ENCODE data around the gene ETFA.
"Not testable (repeated sequence)": the region's sequence is repeated elsewhere in the genome, so short reads cannot be mapped to it uniquely, and the experiment has no call there.

Gene ETFA

GRCh38 chr15:76312540-76313174, 1.4 kb upstream of the ETFA start:
- ChIA-PET CTCF (interaction anchor here (0.9 to 2.3 kb wide), 3 partner anchors 12 to 18 kb away, joined by 3 to 9 read pairs (median 4); no protein-coding TSS in a partner anchor), POLR2A (interaction anchor here (0.8 to 1.7 kb wide), 3 partner anchors 10 to 24 kb away, joined by 3 to 20 read pairs (median 13); partner anchors contain the start of gene ISL2)

GRCh38 chr15:76310475-76311099, 682 bp downstream of the ETFA start:
- ChIA-PET POLR2A (interaction anchor here (0.6 to 2.0 kb wide), 6 partner anchors 12 to 857 kb away, joined by 3 to 20 read pairs (median 8); partner anchors contain the start of gene ISL2), CTCF (interaction anchor here (1.9 kb wide), 1 partner anchor 18 kb away, joined by 6 read pairs; no protein-coding TSS in a partner anchor)
- DNase-seq (ENCODE audit: extremely low spot score) = peak; percentile 34
- TF ChIP-seq SP1 (IDR thresholded peaks at IDR 0.05) (no peak), PKNOX1 (IDR thresholded peaks at IDR 0.05) (no peak), L3MBTL2 (conservative IDR thresholded peaks at IDR 0.05) (no peak), ARNT (IDR thresholded peaks at IDR 0.05) (no peak), CTBP1 (IDR thresholded peaks at IDR 0.05; ENCODE audit: borderline replicate concordance) (no peak), FOXM1 (IDR thresholded peaks at IDR 0.05; ENCODE audit: borderline replicate concordance) (no peak), FOXA1 (IDR thresholded peaks at IDR 0.05) (no peak), FOXK2 (IDR thresholded peaks at IDR 0.05) (no peak), ZNF384 (IDR thresholded peaks at IDR 0.05) (no peak), TARDBP (IDR thresholded peaks at IDR 0.05) (no peak)

More at GRCh38 chr15:76312540-76313174, 1.4 kb upstream of the ETFA start:
- no peak for TF ChIP-seq FOXM1 (IDR thresholded peaks at IDR 0.05; ENCODE audit: borderline replicate concordance)
- no peak for TF ChIP-seq NFRKB (IDR thresholded peaks at IDR 0.05)
- no peak for TF ChIP-seq SP1 (IDR thresholded peaks at IDR 0.05)
- TF ChIP-seq FOXK2 (IDR thresholded peaks at IDR 0.05) = no peak
- TF ChIP-seq L3MBTL2 (conservative IDR thresholded peaks at IDR 0.05) = no peak
- TF ChIP-seq CTBP1 (IDR thresholded peaks at IDR 0.05; ENCODE audit: borderline replicate concordance) = no peak
- TF ChIP-seq HDGF (IDR thresholded peaks at IDR 0.05; ENCODE audit: borderline replicate concordance) = no peak
- TF ChIP-seq BHLHE40 (IDR thresholded peaks at IDR 0.05; ENCODE audit: borderline replicate concordance) = no peak
- TF ChIP-seq PKNOX1 (IDR thresholded peaks at IDR 0.05) = no peak
- no peak for TF ChIP-seq TARDBP (IDR thresholded peaks at IDR 0.05)
- TF ChIP-seq ARNT (IDR thresholded peaks at IDR 0.05) = no peak
- TF ChIP-seq SUZ12 (IDR thresholded peaks at IDR 0.05) = no peak
- TF ChIP-seq FOXA1 (IDR thresholded peaks at IDR 0.05) = no peak
- no peak for TF ChIP-seq ELF4 (IDR thresholded peaks at IDR 0.05)
- TF ChIP-seq ZNF384 (IDR thresholded peaks at IDR 0.05) = no peak
- no peak for TF ChIP-seq LEF1 (IDR thresholded peaks at IDR 0.05; ENCODE audit: borderline replicate concordance)
- no peak for DNase-seq (ENCODE audit: extremely low spot score)

DNA sequence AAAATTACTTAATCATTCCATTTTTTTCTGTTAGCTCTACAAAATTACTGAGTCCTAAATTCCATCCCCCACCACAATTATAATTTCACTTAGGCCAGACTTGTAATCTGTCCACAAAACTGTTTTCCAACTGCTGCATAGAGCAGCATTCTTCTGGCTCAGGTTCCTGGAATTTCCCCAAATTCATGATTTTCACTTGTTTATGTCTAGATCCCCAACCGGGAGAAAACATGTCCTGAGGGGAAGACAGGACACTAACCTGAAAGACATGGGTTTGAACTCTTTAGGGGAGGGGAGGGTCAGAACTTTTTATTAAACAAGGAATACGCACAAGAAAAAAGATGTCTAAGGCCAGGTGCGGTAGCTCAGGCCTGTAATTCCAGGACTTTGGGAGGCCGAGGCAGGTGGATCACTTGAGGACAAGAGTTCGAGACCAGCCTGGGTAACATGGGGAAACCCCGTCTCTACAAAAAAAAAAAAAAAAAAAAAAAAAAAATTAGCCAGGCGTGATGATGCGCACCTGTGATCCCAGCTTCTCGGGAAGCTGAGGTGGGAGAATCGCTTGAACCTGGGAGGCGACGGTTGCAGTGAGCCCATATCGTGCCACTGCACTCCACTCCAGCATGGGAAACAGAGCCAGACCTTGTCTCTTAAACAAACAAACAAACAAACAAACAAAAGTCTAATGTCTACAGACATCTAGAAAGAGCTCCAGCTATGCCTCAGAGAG, 1.5 kb downstream of the ETFA start:
- DNase-seq (ENCODE audit: extremely low spot score) = no peak
- ChIA-PET CTCF (interaction anchor here (0.7 to 1.9 kb wide), 3 partner anchors 15 to 297 kb away, joined by 3 to 12 read pairs (median 6); partner anchors contain the start of gene NRG4), POLR2A (interaction anchor here (0.6 to 2.0 kb wide), 5 partner anchors 13 to 857 kb away, joined by 3 to 14 read pairs (median 7); no protein-coding TSS in a partner anchor)
- TF ChIP-seq FOXK2 (IDR thresholded peaks at IDR 0.05) = no peak
- peak; percentile 72; the same call in 1 of the 2 replicates for TF ChIP-seq ZNF384 (IDR thresholded peaks at IDR 0.05)

DNA sequence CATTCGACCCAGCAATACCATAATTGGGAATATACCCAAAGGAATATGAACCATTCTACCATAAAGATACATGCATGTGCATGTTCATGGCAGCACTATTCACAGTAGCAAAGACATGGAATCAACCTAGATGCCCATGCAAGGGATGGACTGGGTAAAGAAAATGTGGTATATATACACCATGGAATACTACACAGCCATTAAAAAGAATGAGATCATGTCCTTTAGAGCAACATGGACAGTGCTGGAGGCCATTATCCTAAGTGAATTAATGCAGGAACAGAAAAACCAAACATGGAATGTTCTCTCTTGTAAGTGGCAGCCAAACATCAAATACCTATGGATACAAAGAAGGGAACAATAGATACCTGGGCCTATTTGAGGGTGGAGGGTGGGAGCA, 7.4 kb downstream of the ETFA start:
- no peak for DNase-seq (ENCODE audit: extremely low spot score)
- ChIA-PET POLR2A (no interaction called here), CTCF (no interaction called here)
- TF ChIP-seq NFRKB (IDR thresholded peaks at IDR 0.05) (no peak), FOXA1 (IDR thresholded peaks at IDR 0.05) (no peak)

DNA sequence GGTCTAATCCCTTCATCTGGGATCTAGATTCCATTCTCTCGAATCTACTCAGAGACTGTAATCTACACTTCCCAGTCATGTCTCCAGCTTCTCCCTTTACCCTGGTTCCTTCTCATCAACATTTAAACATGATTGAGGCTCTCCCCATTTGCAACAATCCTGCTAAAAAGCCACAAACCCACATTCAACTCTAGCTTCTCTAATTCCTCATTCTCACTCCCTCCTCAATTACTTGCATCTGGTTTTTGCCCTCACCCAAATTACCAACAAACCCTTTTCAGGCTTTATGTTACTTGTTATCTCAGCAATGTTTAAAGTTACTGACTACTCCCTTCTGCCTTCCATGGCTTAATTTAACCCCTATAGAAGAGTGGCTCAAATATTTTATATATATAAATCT, 11.5 kb downstream of the ETFA start:
- POLR2A ChIA-PET = interaction anchor here (1.8 kb wide), 1 partner anchor 37 kb away, joined by 6 read pairs; the partner anchor contains the start of gene ISL2
- no peak for DNase-seq (ENCODE audit: extremely low spot score)
- TF ChIP-seq FOXK2 (IDR thresholded peaks at IDR 0.05) (no peak), FOXM1 (IDR thresholded peaks at IDR 0.05; ENCODE audit: borderline replicate concordance) (no peak), BHLHE40 (IDR thresholded peaks at IDR 0.05; ENCODE audit: borderline replicate concordance) (no peak), FOXA1 (IDR thresholded peaks at IDR 0.05) (no peak), CTBP1 (IDR thresholded peaks at IDR 0.05; ENCODE audit: borderline replicate concordance) (no peak), SP1 (IDR thresholded peaks at IDR 0.05) (no peak), LEF1 (IDR thresholded peaks at IDR 0.05; ENCODE audit: borderline replicate concordance) (no peak), NFRKB (IDR thresholded peaks at IDR 0.05) (no peak), ARNT (IDR thresholded peaks at IDR 0.05) (no peak)
- CTCF ChIA-PET = no interaction called here

DNA sequence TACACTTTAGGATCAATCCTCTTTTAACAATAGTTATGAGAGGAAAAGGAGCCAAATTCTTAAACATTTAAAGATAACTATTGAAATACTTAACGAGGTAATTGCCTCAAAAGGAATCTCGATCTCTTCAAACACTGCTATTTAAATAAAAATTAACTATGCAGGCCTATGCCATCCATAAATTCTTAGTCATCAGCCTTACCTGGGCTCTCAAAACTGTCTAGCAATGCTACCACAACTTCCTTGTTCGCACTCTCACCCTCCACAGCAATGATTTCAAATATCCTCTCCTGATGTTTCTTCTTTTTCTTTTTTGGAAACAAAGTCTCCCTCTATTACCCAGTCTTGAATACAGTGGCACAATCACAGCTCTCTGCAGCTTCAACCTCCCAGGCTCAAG, 12.3 kb downstream of the ETFA start:
- TF ChIP-seq SUZ12 (IDR thresholded peaks at IDR 0.05) (no peak), ARNT (IDR thresholded peaks at IDR 0.05) (no peak), ELF4 (IDR thresholded peaks at IDR 0.05) (no peak), FOXK2 (IDR thresholded peaks at IDR 0.05) (no peak), BHLHE40 (IDR thresholded peaks at IDR 0.05; ENCODE audit: borderline replicate concordance) (no peak), SP1 (IDR thresholded peaks at IDR 0.05) (no peak), ZNF384 (IDR thresholded peaks at IDR 0.05) (no peak), CTBP1 (IDR thresholded peaks at IDR 0.05; ENCODE audit: borderline replicate concordance) (no peak), NFRKB (IDR thresholded peaks at IDR 0.05) (no peak), PKNOX1 (IDR thresholded peaks at IDR 0.05) (no peak), LEF1 (IDR thresholded peaks at IDR 0.05; ENCODE audit: borderline replicate concordance) (no peak), FOXM1 (IDR thresholded peaks at IDR 0.05; ENCODE audit: borderline replicate concordance) (no peak), TARDBP (IDR thresholded peaks at IDR 0.05) (no peak), L3MBTL2 (conservative IDR thresholded peaks at IDR 0.05) (no peak), HDGF (IDR thresholded peaks at IDR 0.05; ENCODE audit: borderline replicate concordance) (no peak), FOXA1 (IDR thresholded peaks at IDR 0.05) (no peak)
- no peak for DNase-seq (ENCODE audit: extremely low spot score)
- ChIA-PET CTCF (no interaction called here), POLR2A (interaction anchor here (1.8 kb wide), 1 partner anchor 37 kb away, joined by 6 read pairs; the partner anchor contains the start of gene ISL2)

DNA sequence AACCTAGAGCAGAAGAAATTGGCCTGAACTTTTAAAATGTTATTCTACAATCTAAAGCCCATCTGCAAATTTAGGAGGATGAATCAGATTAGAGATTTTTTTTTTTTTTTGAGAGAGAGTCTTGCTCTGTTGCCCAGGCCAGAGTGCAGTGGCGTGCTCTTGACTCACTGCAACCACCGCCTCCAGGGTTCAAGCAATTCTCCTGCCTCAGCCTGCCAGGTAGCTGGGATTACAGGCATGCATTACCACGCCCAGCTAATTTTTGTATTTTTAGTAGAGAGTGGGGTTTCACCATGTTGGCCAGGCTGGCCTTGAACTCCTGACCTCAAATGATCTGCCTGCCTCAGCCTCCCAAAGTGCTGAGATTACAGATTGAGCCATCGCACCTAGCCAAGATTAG, 13.3 kb downstream of the ETFA start:
- POLR2A ChIA-PET; DNase-seq (ENCODE audit: extremely low spot score): not testable (repeated sequence)
- CTCF ChIA-PET = interaction anchor here (0.8 kb wide), 1 partner anchor 9 kb away, joined by 3 read pairs; no protein-coding TSS in a partner anchor
